ENCODE measurements around the gene PFN3.

Gene PFN3

DNA sequence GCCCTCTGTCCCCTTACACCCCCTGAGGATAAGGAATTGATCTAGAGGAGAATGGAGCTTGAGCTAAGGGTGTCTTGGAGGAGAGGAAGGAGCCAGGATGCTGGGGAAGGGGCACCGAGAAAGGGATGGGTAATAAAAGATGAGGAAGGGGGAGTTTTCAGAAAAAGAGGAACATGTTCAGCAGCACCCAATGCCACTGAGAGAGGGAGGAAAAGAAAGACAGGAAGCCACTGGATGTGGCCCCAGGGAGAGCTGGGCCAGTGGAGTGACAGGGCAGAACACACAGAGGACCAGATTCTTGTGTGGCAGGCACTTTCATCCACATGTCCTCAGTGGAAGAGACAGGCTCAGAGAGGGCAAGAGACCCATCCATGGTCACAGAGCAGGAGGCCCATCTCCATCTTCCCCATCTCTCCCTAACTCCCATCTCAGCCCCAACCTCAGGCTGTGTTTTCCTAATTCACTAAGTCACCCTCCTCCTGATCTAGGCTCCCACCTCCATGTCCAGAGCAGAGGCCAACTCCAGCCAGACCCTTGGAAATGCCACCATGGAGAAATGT lies 7.2 kb downstream of the PFN3 start:
- H3K36me3 ChIP-seq (ENCODE audit: control insufficient read depth, insufficient read depth, low read length), result no peaks in the 10 kb centered on the region
- WGBS, 2 experiments, result 68 to 80% methylated on average over 1 of the region's 1 CpG
- H3K27me3 ChIP-seq (ENCODE audit: control insufficient read depth, insufficient read depth, low read length, poor library complexity, severe bottlenecking), result peaks cover 25% of the 10 kb centered on the region
- no peak overlapping the region for H3K4me3 ChIP-seq (ENCODE audit: insufficient read depth, low read depth, low read length)
- H3K4me1 ChIP-seq (ENCODE audit: control insufficient read depth, insufficient read depth, low read length), result no peaks in the 10 kb centered on the region
- no peaks in the 10 kb centered on the region for H3K9me3 ChIP-seq (ENCODE audit: control insufficient read depth, low read length)
- no peak overlapping the region for H3K27ac ChIP-seq (ENCODE audit: insufficient read depth, low read depth, low read length, poor library complexity, severe bottlenecking)

- no peaks in the 10 kb centered on the region for H3K9me3 ChIP-seq (ENCODE audit: control insufficient read depth, low read length)
- H3K27ac ChIP-seq (ENCODE audit: insufficient read depth, low read depth, low read length, poor library complexity, severe bottlenecking), result no peak overlapping the region
- no peaks in the 10 kb centered on the region for H3K4me1 ChIP-seq (ENCODE audit: control insufficient read depth, insufficient read depth, low read length)
- 56 to 60% methylated on average over 5 of the region's 5 CpGs for WGBS, 2 experiments
- peaks cover 22% of the 10 kb centered on the region for H3K27me3 ChIP-seq (ENCODE audit: control insufficient read depth, insufficient read depth, low read length, poor library complexity, severe bottlenecking)
- H3K4me3 ChIP-seq (ENCODE audit: insufficient read depth, low read depth, low read length), result no peak overlapping the region
- no peaks in the 10 kb centered on the region for H3K36me3 ChIP-seq (ENCODE audit: control insufficient read depth, insufficient read depth, low read length)
Measured at GRCh38 chr5:177392765-177393164, 7.7 kb downstream of the PFN3 start.

DNA sequence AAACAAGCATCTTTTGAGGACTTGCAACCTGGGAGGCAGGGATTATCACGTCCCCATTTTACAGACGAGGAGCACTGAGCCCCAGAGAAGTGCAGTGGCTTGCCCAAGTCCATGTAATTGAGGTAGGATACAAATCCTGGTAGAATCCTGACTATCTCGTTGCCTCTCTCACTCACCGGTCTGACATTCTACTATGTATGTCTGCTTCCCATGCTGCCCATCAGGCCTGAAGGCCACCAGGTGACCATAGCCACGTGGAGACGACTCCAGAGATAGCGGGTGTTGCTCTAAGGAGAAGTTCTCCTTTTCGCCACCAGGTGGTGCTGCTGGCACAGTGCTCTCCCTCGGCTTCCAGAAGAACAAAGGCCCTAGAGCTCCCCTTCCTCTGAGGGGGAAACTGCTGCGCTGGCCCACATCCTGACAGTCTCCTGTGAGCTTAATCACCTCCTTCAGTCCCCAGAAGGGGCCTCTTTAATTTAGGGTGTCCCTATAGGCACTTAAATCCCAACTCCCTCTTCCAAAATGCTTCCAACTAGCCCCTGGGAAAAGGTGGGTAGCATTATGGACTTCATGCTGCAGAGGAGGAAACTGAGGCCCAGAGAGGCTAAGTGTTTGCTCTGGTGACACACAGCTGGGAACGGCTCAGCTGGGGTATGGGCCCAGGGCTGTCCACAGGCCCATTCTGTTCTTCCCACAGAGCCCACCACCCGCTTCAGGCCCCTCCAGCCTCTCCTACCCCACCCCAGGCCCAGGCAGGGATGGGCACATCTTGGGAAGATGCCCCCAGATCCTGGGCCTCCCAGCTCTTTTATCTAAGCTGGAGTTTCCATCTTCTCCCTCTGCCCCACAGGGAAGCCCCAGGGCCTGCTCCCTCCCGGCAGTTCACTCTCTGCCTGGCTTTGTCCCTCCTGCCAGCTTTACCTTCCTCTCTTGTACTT lies 9.8 kb downstream of the PFN3 start:
- Histone ChIP-seq H3K4me3 (ENCODE audit: insufficient read depth, low read depth, low read length) (no peak overlapping the region), H3K27me3 (ENCODE audit: control insufficient read depth, insufficient read depth, low read length, poor library complexity, severe bottlenecking) (peaks cover 15% of the 10 kb centered on the region), H3K4me1 (ENCODE audit: control insufficient read depth, insufficient read depth, low read length) (no peaks in the 10 kb centered on the region), H3K27ac (ENCODE audit: insufficient read depth, low read depth, low read length, poor library complexity, severe bottlenecking) (no peak overlapping the region), H3K36me3 (ENCODE audit: control insufficient read depth, insufficient read depth, low read length) (no peaks in the 10 kb centered on the region), H3K9me3 (ENCODE audit: control insufficient read depth, low read length) (no peaks in the 10 kb centered on the region)
- 35 to 37% methylated on average over 13 of the region's 13 CpGs for WGBS, 2 experiments

GRCh38 chr5:177389241-177390169 lies 11.0 kb downstream of the PFN3 start:
- Histone ChIP-seq H3K27me3 (ENCODE audit: control insufficient read depth, insufficient read depth, low read length, poor library complexity, severe bottlenecking) (peaks cover 15% of the 10 kb centered on the region), H3K4me3 (ENCODE audit: insufficient read depth, low read depth, low read length) (no peak overlapping the region), H3K4me1 (ENCODE audit: control insufficient read depth, insufficient read depth, low read length) (no peaks in the 10 kb centered on the region), H3K36me3 (ENCODE audit: control insufficient read depth, insufficient read depth, low read length) (no peaks in the 10 kb centered on the region), H3K27ac (ENCODE audit: insufficient read depth, low read depth, low read length, poor library complexity, severe bottlenecking) (no peak overlapping the region), H3K9me3 (ENCODE audit: control insufficient read depth, low read length) (no peaks in the 10 kb centered on the region)
- 64 to 72% methylated on average over 21 of the region's 21 CpGs for WGBS, 2 experiments

- Histone ChIP-seq H3K4me3 (ENCODE audit: insufficient read depth, low read depth, low read length) (no peak overlapping the region), H3K36me3 (ENCODE audit: control insufficient read depth, insufficient read depth, low read length) (no peaks in the 10 kb centered on the region), H3K4me1 (ENCODE audit: control insufficient read depth, insufficient read depth, low read length) (no peaks in the 10 kb centered on the region), H3K9me3 (ENCODE audit: control insufficient read depth, low read length) (no peaks in the 10 kb centered on the region), H3K27me3 (ENCODE audit: control insufficient read depth, insufficient read depth, low read length, poor library complexity, severe bottlenecking) (peaks cover 15% of the 10 kb centered on the region), H3K27ac (ENCODE audit: insufficient read depth, low read depth, low read length, poor library complexity, severe bottlenecking) (no peak overlapping the region)
- WGBS, 2 experiments, result 89 to 90% methylated on average over 10 of the region's 10 CpGs
Measured at GRCh38 chr5:177388521-177389052, 11.9 kb downstream of the PFN3 start.

DNA sequence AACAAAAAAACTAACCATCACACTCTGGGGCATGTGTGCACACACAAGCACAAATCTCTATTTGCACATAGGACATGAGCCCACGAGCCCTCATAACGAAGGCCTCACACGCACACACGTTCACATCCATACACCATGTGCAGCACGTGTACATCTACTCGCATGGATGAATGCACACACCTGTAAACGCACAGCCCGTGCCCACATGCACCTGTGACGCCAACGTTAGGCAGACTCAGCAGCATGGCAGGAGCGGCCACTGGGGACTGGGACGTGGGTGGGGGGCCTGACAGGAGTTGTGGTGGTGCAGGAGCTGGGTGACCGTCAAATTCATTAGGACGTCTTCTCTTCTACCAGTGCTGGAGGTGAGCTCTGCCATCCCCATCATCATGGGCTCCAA lies 13.1 kb downstream of the PFN3 start:
- H3K4me3 ChIP-seq (ENCODE audit: insufficient read depth, low read depth, low read length), result no peak overlapping the region
- peaks cover 15% of the 10 kb centered on the region for H3K27me3 ChIP-seq (ENCODE audit: control insufficient read depth, insufficient read depth, low read length, poor library complexity, severe bottlenecking)
- H3K27ac ChIP-seq (ENCODE audit: insufficient read depth, low read depth, low read length, poor library complexity, severe bottlenecking), result no peak overlapping the region
- H3K36me3 ChIP-seq (ENCODE audit: control insufficient read depth, insufficient read depth, low read length), result no peaks in the 10 kb centered on the region
- WGBS, 2 experiments, result 93 to 96% methylated on average over 14 of the region's 14 CpGs
- H3K9me3 ChIP-seq (ENCODE audit: control insufficient read depth, low read length), result no peaks in the 10 kb centered on the region
- H3K4me1 ChIP-seq (ENCODE audit: control insufficient read depth, insufficient read depth, low read length), result no peaks in the 10 kb centered on the region

DNA sequence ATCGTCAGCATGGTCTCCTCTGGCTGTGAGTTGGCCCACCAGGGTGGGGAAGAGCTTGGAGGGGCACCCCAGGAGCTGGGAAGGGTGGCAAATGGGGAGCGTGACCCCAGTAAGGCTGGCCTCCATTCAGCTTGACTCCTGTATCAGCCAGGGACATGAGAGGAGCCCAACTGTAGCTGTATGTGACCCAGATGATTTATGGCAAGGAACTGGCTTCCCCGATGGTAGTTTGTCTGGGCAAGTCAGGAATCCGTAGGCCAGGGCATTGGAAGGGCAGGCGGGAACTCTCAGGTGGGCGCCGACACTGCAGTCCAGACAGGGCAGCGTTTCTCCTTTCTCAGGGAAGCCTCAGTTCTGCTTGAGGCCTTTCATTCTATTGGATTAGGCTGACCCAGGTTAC lies 13.9 kb downstream of the PFN3 start:
- H3K4me1 ChIP-seq (ENCODE audit: control insufficient read depth, insufficient read depth, low read length), result no peaks in the 10 kb centered on the region
- H3K36me3 ChIP-seq (ENCODE audit: control insufficient read depth, insufficient read depth, low read length), result no peaks in the 10 kb centered on the region
- no peak overlapping the region for H3K4me3 ChIP-seq (ENCODE audit: insufficient read depth, low read depth, low read length)
- H3K27ac ChIP-seq (ENCODE audit: insufficient read depth, low read depth, low read length, poor library complexity, severe bottlenecking), result no peak overlapping the region
- no peaks in the 10 kb centered on the region for H3K9me3 ChIP-seq (ENCODE audit: control insufficient read depth, low read length)
- WGBS, 2 experiments, result 95 to 96% methylated on average over 8 of the region's 8 CpGs
- peaks cover 15% of the 10 kb centered on the region for H3K27me3 ChIP-seq (ENCODE audit: control insufficient read depth, insufficient read depth, low read length, poor library complexity, severe bottlenecking)

DNA sequence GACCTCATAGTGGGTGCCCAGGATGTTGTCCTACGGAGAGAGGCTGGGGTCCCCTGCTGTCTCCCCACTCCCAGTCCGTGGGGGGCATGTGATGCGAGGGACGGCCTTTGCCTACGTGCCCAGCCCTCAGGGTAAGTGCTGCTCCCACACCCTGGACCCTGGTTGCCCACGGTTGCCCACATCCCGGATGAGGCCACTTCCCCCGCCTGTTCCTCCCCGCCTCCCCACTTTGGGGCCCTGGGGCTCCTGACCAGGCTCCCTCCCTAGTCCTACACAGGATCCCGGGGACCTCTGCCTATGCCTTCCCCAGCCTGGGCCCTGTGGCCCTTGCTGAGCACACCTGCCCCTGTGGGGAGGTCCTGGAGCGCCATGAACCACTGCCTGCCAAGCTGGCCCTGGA lies 14.7 kb downstream of the PFN3 start:
- no peak overlapping the region for H3K27ac ChIP-seq (ENCODE audit: insufficient read depth, low read depth, low read length, poor library complexity, severe bottlenecking)
- no peak overlapping the region for H3K4me3 ChIP-seq (ENCODE audit: insufficient read depth, low read depth, low read length)
- no peaks in the 10 kb centered on the region for H3K36me3 ChIP-seq (ENCODE audit: control insufficient read depth, insufficient read depth, low read length)
- peaks cover 15% of the 10 kb centered on the region for H3K27me3 ChIP-seq (ENCODE audit: control insufficient read depth, insufficient read depth, low read length, poor library complexity, severe bottlenecking)
- no peaks in the 10 kb centered on the region for H3K4me1 ChIP-seq (ENCODE audit: control insufficient read depth, insufficient read depth, low read length)
- no peaks in the 10 kb centered on the region for H3K9me3 ChIP-seq (ENCODE audit: control insufficient read depth, low read length)
- WGBS, 2 experiments, result 88% methylated on average over 11 of the region's 11 CpGs

- H3K9me3 ChIP-seq (ENCODE audit: control insufficient read depth, low read length), result no peaks in the 10 kb centered on the region
- peaks cover 4% of the 10 kb centered on the region for H3K27me3 ChIP-seq (ENCODE audit: control insufficient read depth, insufficient read depth, low read length, poor library complexity, severe bottlenecking)
- H3K4me3 ChIP-seq (ENCODE audit: insufficient read depth, low read depth, low read length), result no peak within 1 kb of the TSS
- no peak within 1 kb of the TSS for H3K27ac ChIP-seq (ENCODE audit: insufficient read depth, low read depth, low read length, poor library complexity, severe bottlenecking)
- H3K36me3 ChIP-seq (ENCODE audit: control insufficient read depth, insufficient read depth, low read length), result no peaks in the 10 kb centered on the region
- no peaks in the 10 kb centered on the region for H3K4me1 ChIP-seq (ENCODE audit: control insufficient read depth, insufficient read depth, low read length)
- WGBS, 2 experiments, result 87% methylated on average over 4 of the region's 4 CpGs
Measured at GRCh38 chr5:177384134-177384533, 16.3 kb downstream of the PFN3 start, which contains the start of gene SLC34A1. Gene SLC34A1, plus strand, starts transcription at chr5:177384434. Its CDS starts 1,308 bp downstream, at chr5:177385742.
